Activated CD4-positive, alpha-beta T cell treated with anti-CD3 and anti-CD28 coated beads for 36 hours (primary cell): ENCODE results near the gene SFMBT1. TPM values are rescaled to one million over a fixed set of nuclear protein-coding genes. Genes with fewer than 3 reads are reported as not detected.

Experiments
- ATAC-seq: fragments of 200-7000 bp; cut with Tn5 transposase; one replicate; pipeline ENCODE4 v1.10.0; 2021; ENCODE audit warnings: mild to moderate bottlenecking, moderate library complexity
- CTCF ChIA-PET: fragments of 350-600 bp; sonication (Branson Sonifier 250); formaldehyde crosslinking; loops from one replicate; lab custom pipeline; 2021; ENCODE audit warnings: antibody characterized with exemption; lab: Charles Lee
- POLR2A ChIA-PET: fragments of 350-600 bp; sonication (Branson Sonifier 250); formaldehyde crosslinking; loops from one replicate; lab custom pipeline; 2021; ENCODE audit warnings: antibody characterized with exemption, inconsistent platforms; lab: Charles Lee
- DNase-seq: peaks from one replicate; pipeline ENCODE4 v3.0.0-alpha.2; 2020
- H3K27ac Mint-ChIP-seq: one replicate; pipeline ENCODE4 v1.8.0; 2021; ENCODE audit warnings: mixed read lengths
- H3K27me3 Mint-ChIP-seq: one replicate; pipeline ENCODE4 v1.8.0; 2021; ENCODE audit warnings: mixed read lengths
- H3K36me3 Mint-ChIP-seq: one replicate; pipeline ENCODE4 v1.8.0; 2021; ENCODE audit warnings: low read depth, mixed read lengths
- H3K4me1 Mint-ChIP-seq: one replicate; pipeline ENCODE4 v1.8.0; 2021; ENCODE audit warnings: mixed read lengths
- H3K4me3 Mint-ChIP-seq: one replicate; pipeline ENCODE4 v1.8.0; 2021; ENCODE audit warnings: mild to moderate bottlenecking, moderate library complexity, mixed read lengths
- H3K9me3 Mint-ChIP-seq: one replicate; pipeline ENCODE4 v1.8.0; 2021; ENCODE audit warnings: low read depth, mixed read lengths
- intact Hi-C, 2 experiments: fragments of 100-400 bp; cut with DNase I in 1 of 2; cut with micrococcal nuclease in 1 of 2; formaldehyde crosslinking; loops; one replicate each; pipeline versions ENCODE4 v1.14.2 to v1.15.1; 2022 to 2024; cut with DNase I, micrococcal nuclease
- total RNA-seq, 2 experiments: library from RNA; stranded (reverse); gene quantifications; one replicate each; pipeline ENCODE4 v1.2.3, GENCODE V29; 2021

SFMBT1 gene
- total RNA-seq, 2 experiments from 2014 or later, result 14.5 to 20.3 TPM

GRCh38 chr3:52967398-52967797 lies 78.5 kb downstream of the SFMBT1 start:
- CTCF ChIA-PET, result no interaction called here
- intact Hi-C loops, result no loop called here
- Mint-ChIP-seq H3K9me3 (no peaks in the 10 kb centered on the region), H3K36me3 (peaks cover 7% of the 10 kb centered on the region), H3K27ac (no peak overlapping the region), H3K27me3 (no peaks in the 10 kb centered on the region), H3K4me3 (no peak overlapping the region), H3K4me1 (no peaks in the 10 kb centered on the region)
- DNase-seq (no peak), ATAC-seq (no peak)
- POLR2A ChIA-PET, result no interaction called here

- Mint-ChIP-seq H3K4me3 (no peak overlapping the region), H3K27ac (no peak overlapping the region), H3K9me3 (no peaks in the 10 kb centered on the region), H3K36me3 (peaks cover 18% of the 10 kb centered on the region), H3K27me3 (no peaks in the 10 kb centered on the region), H3K4me1 (peaks cover 15% of the 10 kb centered on the region)
- CTCF ChIA-PET, result no interaction called here
- ATAC-seq, result no peak
- no peak for DNase-seq
- POLR2A ChIA-PET, result no interaction called here
- intact Hi-C loops, result no loop called here
These were observed 83.7 kb downstream of the SFMBT1 start for GRCh38 chr3:52962160-52962559.

- peaks cover 26% of the 10 kb centered on the region for H3K4me1 Mint-ChIP-seq
- POLR2A ChIA-PET, result no interaction called here
- peaks cover 20% of the 10 kb centered on the region for H3K36me3 Mint-ChIP-seq
- H3K27ac Mint-ChIP-seq, result no peak overlapping the region
- intact Hi-C loops, result no loop called here
- no peak overlapping the region for H3K4me3 Mint-ChIP-seq
- CTCF ChIA-PET, result interaction anchor here (1.0 kb wide), 1 partner anchor 25 kb away, joined by 3 read pairs; no protein-coding TSS in a partner anchor
- DNase-seq (no peak), ATAC-seq (no peak)
- no peaks in the 10 kb centered on the region for H3K9me3 Mint-ChIP-seq
- no peaks in the 10 kb centered on the region for H3K27me3 Mint-ChIP-seq
These were observed 86.1 kb downstream of the SFMBT1 start for GRCh38 chr3:52959773-52960172.

GRCh38 chr3:52939600-52939999 lies 106.3 kb downstream of the SFMBT1 start:
- Mint-ChIP-seq H3K27ac (no peak overlapping the region), H3K4me3 (no peak overlapping the region), H3K4me1 (peaks cover 11% of the 10 kb centered on the region), H3K9me3 (no peaks in the 10 kb centered on the region), H3K36me3 (peaks cover 2% of the 10 kb centered on the region), H3K27me3 (no peaks in the 10 kb centered on the region)
- intact Hi-C loops, result no loop called here
- no peak for DNase-seq
- ChIA-PET CTCF (interaction anchor here (1.3 to 1.5 kb wide), 2 partner anchors 13 to 30 kb away, joined by 4 read pairs; no protein-coding TSS in a partner anchor), POLR2A (no interaction called here)
- ATAC-seq, result no peak

GRCh38 chr3:52934630-52935530 lies 111.0 kb downstream of the SFMBT1 start:
- ATAC-seq (peak; percentile 99), DNase-seq (peak; percentile 75)
- Mint-ChIP-seq H3K36me3 (peaks cover 11% of the 10 kb centered on the region), H3K9me3 (no peaks in the 10 kb centered on the region), H3K27ac (no peak overlapping the region), H3K4me1 (peaks cover 12% of the 10 kb centered on the region), H3K27me3 (no peaks in the 10 kb centered on the region), H3K4me3 (no peak overlapping the region)
- ChIA-PET CTCF (interaction anchor here (0.5 to 1.7 kb wide), 25 partner anchors 9 to 400 kb away, joined by 3 to 11 read pairs (median 4); no protein-coding TSS in a partner anchor), POLR2A (interaction anchor here (0.6 kb wide), 1 partner anchor 112 kb away, joined by 4 read pairs; no protein-coding TSS in a partner anchor)
- intact Hi-C loops, result loop anchor here (1.0 to 5.0 kb wide), 9 partner anchors 38 to 193 kb away; partner anchors contain the start of genes SFMBT1 (in 1 of the 2) and STIMATE (in 1 of the 2)

GRCh38 chr3:52931889-52932288 lies 114.0 kb downstream of the SFMBT1 start:
- intact Hi-C loops, result loop anchor here in 1 of 2 experiments (5.0 kb wide), 1 partner anchor 190 kb away; no protein-coding TSS in a partner anchor
- Mint-ChIP-seq H3K27ac (no peak overlapping the region), H3K36me3 (peaks cover 18% of the 10 kb centered on the region), H3K4me1 (peaks cover 12% of the 10 kb centered on the region), H3K4me3 (no peak overlapping the region), H3K27me3 (no peaks in the 10 kb centered on the region), H3K9me3 (no peaks in the 10 kb centered on the region)
- ChIA-PET POLR2A (interaction anchor here (0.7 kb wide), 1 partner anchor 225 kb away, joined by 3 read pairs; no protein-coding TSS in a partner anchor), CTCF (interaction anchor here (0.7 to 1.6 kb wide), 7 partner anchors 19 to 114 kb away, joined by 3 to 5 read pairs (median 3); partner anchors contain the start of gene SFMBT1)
- ATAC-seq (no peak), DNase-seq (no peak)

GRCh38 chr3:52931328-52931727 lies 114.5 kb downstream of the SFMBT1 start:
- ChIA-PET CTCF (interaction anchor here (0.7 to 1.6 kb wide), 6 partner anchors 20 to 115 kb away, joined by 3 to 6 read pairs (median 3); partner anchors contain the start of gene SFMBT1), POLR2A (no interaction called here)
- H3K4me3 Mint-ChIP-seq, result no peak overlapping the region
- H3K27me3 Mint-ChIP-seq, result no peaks in the 10 kb centered on the region
- intact Hi-C loops, result loop anchor here in 1 of 2 experiments (5.0 kb wide), 1 partner anchor 189 kb away; no protein-coding TSS in a partner anchor
- H3K9me3 Mint-ChIP-seq, result no peaks in the 10 kb centered on the region
- peaks cover 12% of the 10 kb centered on the region for H3K4me1 Mint-ChIP-seq
- no peak overlapping the region for H3K27ac Mint-ChIP-seq
- DNase-seq, result no peak
- H3K36me3 Mint-ChIP-seq, result peaks cover 18% of the 10 kb centered on the region
- ATAC-seq, result no peak

GRCh38 chr3:52930748-52931147 lies 115.1 kb downstream of the SFMBT1 start:
- H3K27ac Mint-ChIP-seq, result no peak overlapping the region
- ChIA-PET POLR2A (no interaction called here), CTCF (interaction anchor here (1.1 to 1.6 kb wide), 4 partner anchors 20 to 115 kb away, joined by 3 to 6 read pairs (median 4); partner anchors contain the start of gene SFMBT1)
- H3K4me1 Mint-ChIP-seq, result peaks cover 12% of the 10 kb centered on the region
- H3K27me3 Mint-ChIP-seq, result no peaks in the 10 kb centered on the region
- ATAC-seq (no peak), DNase-seq (no peak)
- peaks cover 18% of the 10 kb centered on the region for H3K36me3 Mint-ChIP-seq
- H3K9me3 Mint-ChIP-seq, result no peaks in the 10 kb centered on the region
- intact Hi-C loops, result loop anchor here in 1 of 2 experiments (5.0 kb wide), 1 partner anchor 188 kb away; no protein-coding TSS in a partner anchor
- no peak overlapping the region for H3K4me3 Mint-ChIP-seq

- H3K27ac Mint-ChIP-seq, result no peak overlapping the region
- CTCF ChIA-PET, result interaction anchor here (0.6 to 1.4 kb wide), 6 partner anchors 13 to 312 kb away, joined by 3 to 5 read pairs (median 4); partner anchors contain the start of gene STIMATE
- no peak overlapping the region for H3K4me3 Mint-ChIP-seq
- intact Hi-C loops, result no loop called here
- ATAC-seq (no peak), DNase-seq (no peak)
- peaks cover 28% of the 10 kb centered on the region for H3K36me3 Mint-ChIP-seq
- no peaks in the 10 kb centered on the region for H3K9me3 Mint-ChIP-seq
- POLR2A ChIA-PET, result no interaction called here
- H3K4me1 Mint-ChIP-seq, result peaks cover 2% of the 10 kb centered on the region
- no peaks in the 10 kb centered on the region for H3K27me3 Mint-ChIP-seq
These were observed 119.3 kb downstream of the SFMBT1 start for GRCh38 chr3:52926554-52926953.

- DNase-seq, result no peak
- peaks cover 24% of the 10 kb centered on the region for H3K36me3 Mint-ChIP-seq
- CTCF ChIA-PET, result interaction anchor here (0.6 to 1.4 kb wide), 3 partner anchors 9 to 186 kb away, joined by 3 read pairs; no protein-coding TSS in a partner anchor
- intact Hi-C loops, result no loop called here
- POLR2A ChIA-PET, result no interaction called here
- H3K4me1 Mint-ChIP-seq, result peaks cover 2% of the 10 kb centered on the region
- H3K27me3 Mint-ChIP-seq, result no peaks in the 10 kb centered on the region
- H3K4me3 Mint-ChIP-seq, result no peak overlapping the region
- peak; percentile 49 for ATAC-seq
- H3K27ac Mint-ChIP-seq, result no peak overlapping the region
- no peaks in the 10 kb centered on the region for H3K9me3 Mint-ChIP-seq
These were observed 120.2 kb downstream of the SFMBT1 start for GRCh38 chr3:52925405-52926313.
